Measurements from ENCODE around the gene DISP3.

The DISP3 gene

GRCh38 chr1:11498956-11499594 is 20.1 kb downstream of the DISP3 start:
- no peak overlapping the region for H3K27ac ChIP-seq
- DNase-seq (ENCODE audit: low spot score) = no peak
- no peak for TF ChIP-seq CTCF (conservative IDR thresholded peaks at IDR 0.05; ENCODE audit: low read depth)
- CTCF ChIA-PET = no interaction called here
- POLR2A ChIA-PET (ENCODE audit: low non-redundant PET) = no interaction called here

GRCh38 chr1:11499601-11500331 is 20.8 kb downstream of the DISP3 start:
- no peak for DNase-seq (ENCODE audit: low spot score)
- no peak overlapping the region for H3K27ac ChIP-seq
- POLR2A ChIA-PET (ENCODE audit: low non-redundant PET) = no interaction called here
- TF ChIP-seq CTCF (conservative IDR thresholded peaks at IDR 0.05; ENCODE audit: low read depth) = no peak
- CTCF ChIA-PET = interaction anchor here (0.6 kb wide), 1 partner anchor 186 kb away, joined by 3 read pairs; no protein-coding TSS in a partner anchor

- no peak for DNase-seq (ENCODE audit: low spot score)
- no peak for TF ChIP-seq CTCF (conservative IDR thresholded peaks at IDR 0.05; ENCODE audit: low read depth)
- ChIA-PET CTCF (no interaction called here), POLR2A (ENCODE audit: low non-redundant PET) (no interaction called here)
- no peak overlapping the region for H3K27ac ChIP-seq
Measured at GRCh38 chr1:11500881-11501280, 21.9 kb downstream of the DISP3 start.

- H3K27ac ChIP-seq = no peak overlapping the region
- CTCF ChIA-PET = no interaction called here
- POLR2A ChIA-PET (ENCODE audit: low non-redundant PET) = interaction anchor here (0.6 kb wide), 1 partner anchor 152 kb away, joined by 3 read pairs; no protein-coding TSS in a partner anchor
- no peak for DNase-seq (ENCODE audit: low spot score)
- no peak for TF ChIP-seq CTCF (conservative IDR thresholded peaks at IDR 0.05; ENCODE audit: low read depth)
Measured at GRCh38 chr1:11501491-11501897, 22.5 kb downstream of the DISP3 start.

- no peak overlapping the region for H3K27ac ChIP-seq
- no peak for TF ChIP-seq CTCF (conservative IDR thresholded peaks at IDR 0.05; ENCODE audit: low read depth)
- CTCF ChIA-PET = no interaction called here
- no peak for DNase-seq (ENCODE audit: low spot score)
- POLR2A ChIA-PET (ENCODE audit: low non-redundant PET) = interaction anchor here (0.6 kb wide), 1 partner anchor 152 kb away, joined by 3 read pairs; no protein-coding TSS in a partner anchor
Measured at GRCh38 chr1:11501906-11502485, 23.0 kb downstream of the DISP3 start.

- ChIA-PET POLR2A (ENCODE audit: low non-redundant PET) (no interaction called here), CTCF (no interaction called here)
- no peak for TF ChIP-seq CTCF (conservative IDR thresholded peaks at IDR 0.05; ENCODE audit: low read depth)
- H3K27ac ChIP-seq = no peak overlapping the region
- DNase-seq (ENCODE audit: low spot score) = no peak
Measured at GRCh38 chr1:11502516-11502915, 23.6 kb downstream of the DISP3 start.
